ENCODE results near the gene SNRPD3.
A peak's percentile ranks its signal among the peaks of the same experiment; 100 is the strongest.
"Not testable (repeated sequence)": the region's sequence is repeated elsewhere in the genome, so short reads cannot be mapped to it uniquely, and the experiment has no call there.

SNRPD3 gene

GRCh38 chr22:24592851-24593558 lies 37.2 kb downstream of the SNRPD3 start, which contains the start of gene LRRC75B:
TSS of gene LRRC75B (minus strand) at chr22:24593073. CDS start at chr22:24593039, 34 bp downstream.
- DNase-seq (ENCODE audit: low read depth) = peak; percentile 46

- DNase-seq (ENCODE audit: low read depth) = not testable (repeated sequence)
Measured at GRCh38 chr22:24593559-24593835, 37.7 kb downstream of the SNRPD3 start.

DNA sequence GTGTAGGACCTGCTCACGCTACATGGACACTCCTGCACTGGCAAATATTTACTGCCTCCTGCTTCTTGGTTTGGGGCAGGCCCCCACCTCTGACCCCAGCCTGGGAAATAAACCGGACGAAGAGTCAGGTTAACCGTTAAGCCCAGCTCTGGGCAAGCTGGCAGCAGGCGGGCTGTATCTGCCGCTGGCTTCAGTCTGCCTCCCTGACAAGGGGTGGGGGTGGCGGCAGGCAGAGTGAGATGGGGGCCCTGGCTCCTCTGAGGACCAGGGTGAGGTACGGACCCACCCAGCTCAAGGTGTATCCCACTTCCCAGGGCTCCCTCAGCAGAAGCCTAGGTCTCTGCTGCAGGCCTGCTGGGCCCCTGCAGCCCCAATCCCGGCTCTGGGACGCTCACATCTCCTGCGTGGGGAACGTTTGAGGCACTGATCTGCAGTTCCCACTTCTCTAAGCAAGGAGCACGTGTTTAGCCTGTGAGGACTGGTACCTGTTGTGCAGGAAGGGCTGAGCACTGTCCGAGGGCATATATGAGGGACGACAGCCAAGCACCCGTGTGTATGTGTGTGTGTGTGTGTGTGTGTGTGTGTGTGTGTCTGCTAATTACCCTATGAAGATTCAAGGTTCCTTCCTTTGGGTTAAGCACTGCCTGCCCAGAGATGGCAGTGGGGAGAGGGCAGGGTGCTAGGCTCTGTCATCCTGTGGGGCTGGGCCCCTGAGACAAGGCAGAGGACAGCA lies 38.2 kb downstream of the SNRPD3 start:
- DNase-seq (ENCODE audit: low read depth) = no peak

DNA sequence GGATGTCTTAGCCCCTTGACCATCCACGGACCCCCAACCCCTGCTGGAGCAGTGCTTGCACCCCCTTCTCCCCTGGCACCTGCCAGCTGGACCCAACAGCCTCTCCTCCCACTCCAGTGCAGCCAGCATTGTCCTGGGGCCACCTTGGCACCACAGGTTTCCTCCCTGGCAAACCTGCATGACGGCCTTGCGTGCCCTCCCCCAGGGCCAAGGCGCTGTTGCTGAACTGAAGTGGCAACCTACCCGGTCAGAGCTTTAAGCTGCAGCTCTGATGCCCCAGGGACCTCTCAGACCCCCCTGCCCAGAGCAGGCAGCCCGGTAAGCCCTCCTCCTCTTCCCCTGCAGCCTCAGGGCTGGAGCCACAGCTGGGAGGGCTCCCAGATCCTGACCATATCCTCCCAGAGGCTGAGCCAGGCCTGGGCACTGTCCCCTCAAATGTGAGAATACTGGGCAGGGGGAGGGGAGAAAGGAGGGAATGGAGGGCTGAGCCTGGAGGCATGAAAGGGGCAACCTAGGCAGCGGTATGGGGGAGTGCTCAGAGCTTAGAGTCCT lies 38.8 kb downstream of the SNRPD3 start:
- no peak for DNase-seq (ENCODE audit: low read depth)

DNA sequence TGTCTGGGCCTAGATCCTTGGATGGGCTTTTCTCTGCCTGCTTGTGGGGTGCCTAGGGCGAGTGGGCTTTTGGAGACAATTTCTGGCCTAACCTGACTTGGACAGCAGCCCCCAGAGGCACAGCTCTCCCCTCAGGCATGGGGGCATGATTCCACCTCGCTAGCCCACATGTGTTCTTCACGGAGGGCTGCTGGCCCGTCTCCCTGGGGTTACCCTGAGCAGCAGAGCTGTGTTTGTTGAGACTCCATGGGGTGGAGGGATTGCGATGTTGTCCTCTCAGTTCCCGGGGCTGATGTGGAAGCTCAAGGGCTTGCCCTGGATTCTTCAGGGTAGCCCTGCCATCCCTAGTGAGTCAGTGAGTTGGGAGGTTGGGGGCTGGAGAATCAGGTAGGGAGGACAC lies 39.4 kb downstream of the SNRPD3 start:
- no peak for DNase-seq (ENCODE audit: low read depth)

GRCh38 chr22:24595863-24596262 lies 40.1 kb downstream of the SNRPD3 start:
- no peak for DNase-seq (ENCODE audit: low read depth)

- not testable (repeated sequence) for DNase-seq (ENCODE audit: low read depth)
Measured at GRCh38 chr22:24597076-24597475, 41.3 kb downstream of the SNRPD3 start.

DNA sequence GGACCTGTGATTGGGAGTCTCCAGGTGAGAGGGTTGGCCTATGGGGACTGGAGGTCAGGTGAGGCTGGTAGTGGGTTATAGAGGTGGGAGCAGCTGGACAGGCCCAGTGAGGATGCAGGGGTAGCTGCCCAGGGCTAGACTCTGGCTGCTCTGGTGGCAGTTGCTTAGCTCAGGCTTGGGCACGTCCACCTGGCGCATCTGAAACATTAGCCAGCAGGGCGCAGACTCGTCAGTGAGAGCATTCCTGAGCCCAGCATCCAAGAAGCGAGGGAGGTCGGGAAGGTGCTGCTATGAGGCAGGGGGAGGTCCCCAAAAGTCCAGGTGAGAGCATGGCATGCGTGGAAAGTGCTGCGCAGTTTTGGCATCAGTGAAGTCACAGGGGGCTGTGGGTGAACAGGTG lies 43.7 kb downstream of the SNRPD3 start:
- DNase-seq (ENCODE audit: low read depth) = no peak

DNA sequence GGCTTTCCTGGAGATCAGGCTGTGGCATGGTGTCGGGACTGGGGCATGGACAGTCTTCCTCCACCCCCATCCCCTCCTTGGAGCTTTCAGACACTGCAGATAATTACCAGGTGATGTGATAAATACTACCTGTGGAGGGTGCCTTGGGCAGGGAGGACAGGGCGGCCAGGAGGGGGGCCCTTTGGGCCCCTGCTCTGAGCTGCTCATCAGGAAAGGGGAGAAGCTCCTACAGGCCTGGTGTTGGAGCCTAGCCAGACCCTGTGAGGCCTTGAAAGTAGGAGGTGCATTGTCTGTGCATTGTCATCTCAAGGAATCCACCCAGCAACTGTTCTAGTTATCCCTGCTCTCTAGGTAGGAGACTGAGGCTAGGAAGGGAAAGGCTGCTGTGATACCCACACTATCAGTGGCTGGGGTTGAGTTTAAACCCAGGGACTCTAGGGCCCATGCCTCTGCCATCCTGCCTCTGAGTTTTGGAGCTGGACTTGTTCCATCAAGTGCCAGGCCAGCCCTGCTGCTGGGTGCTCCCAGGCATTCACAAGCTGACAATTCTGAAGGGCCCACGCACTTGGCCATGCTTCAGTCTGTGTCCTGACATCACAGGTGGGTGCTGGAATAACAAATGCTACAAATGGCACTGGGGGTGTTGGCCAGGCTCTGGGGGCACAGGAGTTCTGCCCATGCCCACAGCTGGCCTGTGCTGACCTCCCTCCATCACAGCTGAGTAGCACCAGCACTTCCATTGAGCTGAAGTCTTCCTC lies 44.3 kb downstream of the SNRPD3 start:
- DNase-seq (ENCODE audit: low read depth) = not testable (repeated sequence)

- no peak for DNase-seq (ENCODE audit: low read depth)
Measured at GRCh38 chr22:24601217-24602104, 45.7 kb downstream of the SNRPD3 start.

DNA sequence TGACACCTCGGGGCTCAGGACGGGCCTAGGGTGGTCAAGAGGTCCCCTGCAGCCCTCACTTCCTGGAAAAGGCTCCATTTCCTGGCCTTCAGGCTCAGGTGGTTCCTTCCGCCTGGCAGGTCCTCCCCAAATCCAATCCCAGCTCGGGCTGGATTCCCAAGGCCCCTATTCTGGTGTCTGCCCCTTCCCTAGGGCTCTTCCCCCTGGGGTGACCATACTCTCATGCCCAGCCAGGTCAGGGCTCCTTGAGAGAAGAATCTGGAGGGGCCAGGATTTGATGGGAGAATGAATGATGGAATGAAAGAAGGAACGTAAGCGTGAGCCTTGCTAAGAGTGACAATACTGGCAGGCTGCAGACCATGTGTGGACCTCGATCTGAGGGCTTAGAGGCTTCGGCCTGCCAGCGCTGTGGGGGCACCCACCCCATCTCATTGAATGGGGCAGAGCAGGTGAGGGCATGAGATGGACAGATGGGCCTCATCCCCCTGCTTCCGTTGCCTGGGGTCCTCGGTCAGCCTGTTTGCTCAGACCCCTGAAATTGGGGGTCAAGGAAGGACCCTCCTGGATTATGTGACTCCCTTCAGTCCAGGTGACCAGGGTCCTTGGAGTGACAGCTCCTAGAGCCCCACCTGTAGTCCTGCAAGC lies 46.4 kb downstream of the SNRPD3 start:
- not testable (repeated sequence) for DNase-seq (ENCODE audit: low read depth)

- DNase-seq (ENCODE audit: low read depth) = not testable (repeated sequence)
Measured at GRCh38 chr22:24602847-24603769, 47.3 kb downstream of the SNRPD3 start, which contains the start of gene GGT1. TSS of gene GGT1 (plus strand) at chr22:24603193. CDS start at chr22:24611082, 7,889 bp downstream.

DNA sequence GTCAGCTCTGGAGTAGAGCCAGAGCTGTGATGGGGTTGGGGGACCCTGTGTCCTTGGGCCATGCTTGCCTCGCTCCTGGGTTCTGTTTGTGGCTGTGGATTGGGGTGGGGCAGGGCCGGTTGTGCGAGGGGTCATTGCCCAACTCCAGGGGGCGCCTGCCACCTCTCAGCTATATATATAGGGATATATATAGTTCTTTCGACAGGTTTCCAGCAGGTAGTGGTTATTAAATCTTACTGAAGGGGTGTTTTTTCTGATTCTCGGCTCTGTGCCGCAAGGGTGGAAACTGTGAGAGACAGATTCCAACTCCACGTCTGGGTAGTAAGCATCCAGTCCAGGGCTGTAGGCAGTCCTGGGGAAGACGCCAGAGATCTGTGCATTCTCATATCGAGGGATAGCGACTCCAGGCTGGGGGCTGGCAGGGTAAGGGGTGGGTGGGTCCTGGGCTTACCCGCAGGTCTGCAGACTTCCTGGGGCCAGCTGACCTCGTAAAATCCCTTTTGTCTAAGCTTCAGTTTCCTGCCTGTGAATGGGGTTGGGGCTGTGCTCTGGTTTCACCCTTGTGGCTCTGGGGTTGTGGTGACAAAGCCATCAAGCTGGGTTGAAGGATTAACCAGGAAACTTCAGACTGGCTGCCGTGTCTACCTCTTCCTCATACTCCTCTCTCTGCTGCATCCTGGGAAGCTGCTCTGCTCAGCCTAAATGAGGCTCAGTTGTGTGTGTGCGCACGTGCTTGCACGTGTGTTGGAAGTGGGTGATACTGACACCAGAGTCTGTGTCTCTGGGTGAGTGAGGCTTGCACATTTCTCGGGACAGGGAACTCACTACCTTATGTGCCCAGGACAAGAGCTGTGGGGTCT lies 48.2 kb downstream of the SNRPD3 start:
- DNase-seq (ENCODE audit: low read depth) = peak; percentile 12

DNA sequence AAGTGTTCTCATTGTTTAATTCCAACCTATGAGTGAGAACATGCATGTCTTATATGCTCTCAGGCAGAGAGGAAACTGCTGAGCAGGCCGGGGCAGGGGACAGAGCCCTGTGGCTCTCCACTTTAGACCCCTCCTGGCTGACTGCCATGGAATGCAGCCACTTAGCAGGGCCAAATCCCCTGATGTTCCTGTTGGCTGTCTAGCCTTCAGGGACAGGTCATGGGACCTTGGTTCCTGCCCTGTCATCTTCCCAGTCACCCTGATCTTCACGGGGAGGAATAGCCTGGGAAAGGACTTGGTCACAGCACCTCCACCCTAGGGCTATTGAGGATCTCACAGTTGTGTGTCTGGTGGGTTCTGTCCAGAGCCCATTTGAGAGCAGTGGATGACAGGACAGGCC lies 50.5 kb downstream of the SNRPD3 start:
- not testable (repeated sequence) for DNase-seq (ENCODE audit: low read depth)

DNA sequence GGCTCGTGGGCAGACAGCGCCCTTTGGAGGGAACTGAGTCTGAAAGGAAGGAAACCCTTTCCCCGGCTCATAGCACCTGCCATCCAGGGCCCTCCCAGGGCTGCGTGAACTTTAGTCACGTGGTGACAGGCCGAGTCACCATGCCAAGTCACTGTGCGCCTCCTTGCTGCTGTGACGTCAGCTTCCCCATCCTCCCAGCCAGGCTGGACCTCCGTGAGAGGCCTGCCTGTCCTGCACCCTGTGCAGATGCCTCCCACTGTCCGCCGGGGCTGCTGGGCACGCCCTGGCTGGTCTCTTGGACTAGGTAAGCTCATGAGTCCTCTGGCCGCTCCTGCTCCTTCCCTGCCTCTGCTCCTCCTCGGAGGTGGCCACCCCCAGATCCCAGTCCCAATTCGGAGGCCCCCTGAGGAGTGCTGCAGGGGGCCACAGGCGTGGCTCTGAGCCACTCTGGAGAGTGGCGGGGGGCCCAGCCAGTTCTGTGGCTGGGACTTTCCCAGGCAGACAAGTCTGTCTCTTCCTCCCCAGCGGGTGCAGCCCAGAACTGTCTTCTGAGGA lies 51.7 kb downstream of the SNRPD3 start:
- peak; percentile 59 for DNase-seq (ENCODE audit: low read depth)

DNA sequence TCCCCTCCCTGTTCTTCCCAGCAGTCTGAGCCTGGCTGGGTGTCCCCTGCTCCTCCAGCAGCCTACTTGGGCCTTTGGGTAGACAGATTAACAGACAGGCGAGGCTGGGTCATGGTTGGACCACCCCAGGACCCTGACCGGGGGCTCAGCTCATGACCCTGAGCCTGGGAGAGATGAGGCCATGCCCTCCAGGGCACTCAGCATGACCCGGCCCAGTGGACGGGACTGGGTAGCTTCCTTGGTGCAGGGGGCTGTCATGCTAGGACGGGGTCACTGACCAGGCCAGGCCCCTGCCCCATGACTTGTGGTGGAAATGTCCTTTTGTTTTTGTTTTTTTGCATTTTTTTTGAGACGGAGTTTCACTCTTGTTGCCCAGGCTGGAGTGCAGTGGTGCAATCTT lies 52.5 kb downstream of the SNRPD3 start:
- not testable (repeated sequence) for DNase-seq (ENCODE audit: low read depth)

DNA sequence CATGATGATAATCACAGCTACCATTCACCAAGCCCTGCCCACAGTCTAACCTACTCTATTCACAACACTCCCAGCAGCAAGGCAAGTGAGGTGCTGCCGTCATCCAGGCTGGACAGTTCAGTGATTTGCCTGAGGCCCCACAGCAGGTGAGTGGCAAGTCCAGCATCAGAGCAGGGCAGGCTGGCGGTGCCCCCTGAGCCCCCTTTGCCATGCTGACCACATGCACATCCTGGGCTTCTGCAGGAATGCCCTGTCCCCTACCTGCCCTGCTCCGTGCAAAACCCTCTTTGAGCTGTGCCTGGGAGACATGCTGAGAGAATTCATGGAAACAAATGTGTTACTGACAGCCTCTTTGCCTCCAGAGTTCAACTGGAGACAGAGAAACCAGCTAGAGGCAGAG lies 54.1 kb downstream of the SNRPD3 start:
- DNase-seq (ENCODE audit: low read depth) = not testable (repeated sequence)

GRCh38 chr22:24614794-24615193 lies 59.0 kb downstream of the SNRPD3 start:
- not testable (repeated sequence) for DNase-seq (ENCODE audit: low read depth)

Measured in activated T-cell treated with anti-CD3 and anti-CD28 coated beads for 48 hours (primary cell).